Gastroesophageal sphincter (tissue), 3 donors: ENCODE data around the gene NHERF2.

ENCODE experiments used
- CTCF ChIP-seq, 4 experiments: fragments of 200-600 bp in 2 of 4; fragments of 450-650 bp in 2 of 4; sonication (generic) in 1 of 4; IDR thresholded peaks; one replicate each; pipeline ENCODE4 v1.5.1; 2017 to 2019; ENCODE audit warnings: antibody characterized with exemption in 4 of 4, mild to moderate bottlenecking in 2 of 4, moderate library complexity in 2 of 4
- POLR2AphosphoS5 ChIP-seq: sonication (generic); formaldehyde crosslinking; IDR thresholded peaks from one replicate; pipeline ENCODE4 v1.6.1; 2017; ENCODE audit warnings: antibody characterized with exemption

GRCh38 chr16:2072926-2073325 lies 46.2 kb downstream of the NHERF2 start:
- TF ChIP-seq CTCF (IDR thresholded peaks at IDR 0.05) (no peak), POLR2AphosphoS5 (no peak)
